Tongue (tissue), 1 donor: ENCODE results near the gene FABP3. TPM values are rescaled to one million over a fixed set of nuclear protein-coding genes. Genes with fewer than 3 reads are reported as not detected.

Experiments used
- total RNA-seq: library from RNA; depleted of rRNA; stranded (reverse); fragments of >200 nt; gene quantifications from one replicate; pipeline ENCODE4 v1.2.3, GENCODE V29; 2014

FABP3 gene
- total RNA-seq, 1 donor from 2014 or later = 260 TPM

Other genes starting within 250 kb of the FABP3 start
- 0.51 TPM for gene NKAIN1, start 133.2 kb downstream of the FABP3 start, total RNA-seq
- gene SNRNP40, start 76.3 kb downstream of the FABP3 start, total RNA-seq = 71.8 TPM
- gene ZCCHC17, start 76.0 kb downstream of the FABP3 start, total RNA-seq = 19.1 TPM
- gene SERINC2, start 40.1 kb upstream of the FABP3 start, total RNA-seq = 12.1 TPM
- gene TINAGL1, start 203.4 kb upstream of the FABP3 start, total RNA-seq = 56.0 TPM
- gene HCRTR1, start 244.6 kb upstream of the FABP3 start, total RNA-seq = not detected